KOPT-K1 (cell line): Measurements from ENCODE around the gene RIMBP3C.
"Not testable (repeated sequence)": the region's sequence is repeated elsewhere in the genome, so short reads cannot be mapped to it uniquely, and the experiment has no call there.

Experiments used
- H3K27ac ChIP-seq: fragments of 200-600 bp; sonication (generic); 2 replicates; pipeline ENCODE4 v1.5.1; 2016; ENCODE audit warnings: antibody characterized with exemption, mild to moderate bottlenecking, low read depth, low read length; ENCODE audit not compliant: poor library complexity, severe bottlenecking
- H3K36me3 ChIP-seq: fragments of 200-600 bp; sonication (generic); 2 replicates; pipeline ENCODE4 v1.5.1; 2017; ENCODE audit warnings: antibody characterized with exemption, mild to moderate bottlenecking, low read length, moderate library complexity; ENCODE audit not compliant: insufficient read depth
- H3K9me3 ChIP-seq: fragments of 200-600 bp; sonication (generic); 2 replicates; pipeline ENCODE4 v1.5.1; 2017; ENCODE audit warnings: antibody characterized with exemption, low read length, mild to moderate bottlenecking; ENCODE audit not compliant: insufficient read depth, poor library complexity, severe bottlenecking

RIMBP3C gene, protein sequence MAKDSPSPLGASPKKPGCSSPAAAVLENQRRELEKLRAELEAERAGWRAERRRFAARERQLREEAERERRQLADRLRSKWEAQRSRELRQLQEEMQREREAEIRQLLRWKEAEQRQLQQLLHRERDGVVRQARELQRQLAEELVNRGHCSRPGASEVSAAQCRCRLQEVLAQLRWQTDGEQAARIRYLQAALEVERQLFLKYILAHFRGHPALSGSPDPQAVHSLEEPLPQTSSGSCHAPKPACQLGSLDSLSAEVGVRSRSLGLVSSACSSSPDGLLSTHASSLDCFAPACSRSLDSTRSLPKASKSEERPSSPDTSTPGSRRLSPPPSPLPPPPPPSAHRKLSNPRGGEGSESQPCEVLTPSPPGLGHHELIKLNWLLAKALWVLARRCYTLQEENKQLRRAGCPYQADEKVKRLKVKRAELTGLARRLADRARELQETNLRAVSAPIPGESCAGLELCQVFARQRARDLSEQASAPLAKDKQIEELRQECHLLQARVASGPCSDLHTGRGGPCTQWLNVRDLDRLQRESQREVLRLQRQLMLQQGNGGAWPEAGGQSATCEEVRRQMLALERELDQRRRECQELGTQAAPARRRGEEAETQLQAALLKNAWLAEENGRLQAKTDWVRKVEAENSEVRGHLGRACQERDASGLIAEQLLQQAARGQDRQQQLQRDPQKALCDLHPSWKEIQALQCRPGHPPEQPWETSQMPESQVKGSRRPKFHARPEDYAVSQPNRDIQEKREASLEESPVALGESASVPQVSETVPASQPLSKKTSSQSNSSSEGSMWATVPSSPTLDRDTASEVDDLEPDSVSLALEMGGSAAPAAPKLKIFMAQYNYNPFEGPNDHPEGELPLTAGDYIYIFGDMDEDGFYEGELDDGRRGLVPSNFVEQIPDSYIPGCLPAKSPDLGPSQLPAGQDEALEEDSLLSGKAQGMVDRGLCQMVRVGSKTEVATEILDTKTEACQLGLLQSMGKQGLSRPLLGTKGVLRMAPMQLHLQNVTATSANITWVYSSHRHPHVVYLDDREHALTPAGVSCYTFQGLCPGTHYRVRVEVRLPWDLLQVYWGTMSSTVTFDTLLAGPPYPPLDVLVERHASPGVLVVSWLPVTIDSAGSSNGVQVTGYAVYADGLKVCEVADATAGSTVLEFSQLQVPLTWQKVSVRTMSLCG (N-terminal part only)

DNA sequence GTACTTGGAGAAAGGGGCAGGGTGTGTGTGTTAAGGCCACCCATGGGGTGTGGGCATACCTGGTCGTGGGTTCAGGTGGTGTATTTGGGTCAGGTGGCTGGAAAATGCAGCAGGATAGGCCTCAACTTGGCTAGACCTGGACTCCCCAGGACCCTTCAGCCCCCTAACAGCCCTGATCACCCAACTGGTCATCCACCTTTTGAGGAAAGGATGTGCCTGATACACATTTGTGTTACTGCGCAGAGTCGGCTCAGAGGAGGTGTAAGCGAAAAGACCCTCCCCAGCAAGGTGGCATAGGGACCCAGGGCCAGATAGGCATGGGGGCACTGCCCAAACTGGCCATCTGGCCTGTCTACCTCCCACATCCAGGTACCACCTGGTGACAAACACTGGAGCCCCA is at the start of gene RIMBP3C:
Gene RIMBP3C, minus strand, starts transcription at position 101 of the 400 bp plus-strand sequence. CDS start 485 bp downstream, outside the sequence.
- not testable (repeated sequence) for H3K9me3 ChIP-seq, H3K27ac ChIP-seq, H3K36me3 ChIP-seq

DNA sequence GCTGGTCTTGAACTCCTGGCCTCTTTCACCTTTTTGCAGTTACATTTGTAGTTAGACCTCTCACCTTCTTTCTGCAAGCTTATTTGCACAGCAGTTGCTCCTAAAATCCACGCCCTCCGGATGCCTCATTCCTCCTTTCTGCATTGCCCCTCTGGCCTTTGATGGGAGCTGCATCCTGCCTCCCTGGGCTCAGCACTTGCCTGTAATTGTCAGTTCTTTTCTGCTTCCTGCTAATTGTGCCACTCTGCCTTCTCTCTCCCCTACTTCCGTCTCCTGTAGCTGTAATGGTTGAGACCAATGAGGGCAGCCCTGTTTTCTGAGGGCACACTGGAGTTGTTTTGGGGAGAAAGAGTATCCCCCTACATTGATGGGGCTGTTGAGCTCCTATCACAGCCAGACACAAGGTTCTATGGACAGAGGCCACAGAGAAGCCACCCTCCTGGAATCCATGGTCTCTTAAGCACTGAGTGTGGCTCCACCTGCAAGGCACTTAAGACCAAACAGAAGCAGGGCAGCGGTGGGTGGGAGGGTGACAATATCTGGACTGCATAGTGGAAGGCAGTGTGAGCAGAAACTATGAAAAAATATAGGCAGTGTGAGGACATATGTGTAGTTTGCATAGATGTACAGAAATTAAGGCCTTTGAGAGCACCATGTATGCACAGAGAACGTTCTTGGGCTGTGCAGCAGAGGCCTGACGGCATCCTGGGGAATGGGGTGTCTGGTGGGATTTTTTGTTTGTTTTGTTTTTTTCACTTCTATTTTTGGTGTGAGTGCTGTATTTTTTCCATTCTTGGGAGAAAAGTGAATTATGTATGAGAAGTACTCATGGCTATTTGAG is 48.0 kb upstream of the RIMBP3C start:
- H3K27ac ChIP-seq, result no peak overlapping the region

DNA sequence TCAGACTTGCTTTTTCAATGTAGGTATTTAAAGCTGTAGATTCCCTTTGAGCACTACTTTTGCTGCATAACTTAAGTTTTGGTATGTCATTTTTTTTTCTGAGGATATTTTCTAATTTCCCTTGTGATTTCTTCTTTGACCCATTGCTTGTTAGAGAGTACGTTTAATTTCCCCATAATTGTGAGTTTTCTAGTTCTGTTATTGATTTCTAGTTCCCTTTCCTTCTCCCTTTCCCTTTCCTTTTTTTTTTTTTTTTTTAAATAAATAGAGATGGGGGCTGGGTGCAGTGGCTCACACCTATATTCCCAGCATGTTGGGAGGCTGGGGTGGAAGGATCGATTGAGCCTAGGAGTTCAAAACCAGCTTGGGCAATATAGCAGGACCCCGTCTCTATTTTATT is 47.0 kb upstream of the RIMBP3C start:
- Histone ChIP-seq H3K9me3 (no peaks in the 10 kb centered on the region), H3K27ac (no peak overlapping the region), H3K36me3 (peaks cover 69% of the 10 kb centered on the region)

More for the DNA sequence above, 48.0 kb upstream of the RIMBP3C start:
- Histone ChIP-seq H3K9me3 (no peaks in the 10 kb centered on the region), H3K36me3 (peaks cover 60% of the 10 kb centered on the region)

DNA sequence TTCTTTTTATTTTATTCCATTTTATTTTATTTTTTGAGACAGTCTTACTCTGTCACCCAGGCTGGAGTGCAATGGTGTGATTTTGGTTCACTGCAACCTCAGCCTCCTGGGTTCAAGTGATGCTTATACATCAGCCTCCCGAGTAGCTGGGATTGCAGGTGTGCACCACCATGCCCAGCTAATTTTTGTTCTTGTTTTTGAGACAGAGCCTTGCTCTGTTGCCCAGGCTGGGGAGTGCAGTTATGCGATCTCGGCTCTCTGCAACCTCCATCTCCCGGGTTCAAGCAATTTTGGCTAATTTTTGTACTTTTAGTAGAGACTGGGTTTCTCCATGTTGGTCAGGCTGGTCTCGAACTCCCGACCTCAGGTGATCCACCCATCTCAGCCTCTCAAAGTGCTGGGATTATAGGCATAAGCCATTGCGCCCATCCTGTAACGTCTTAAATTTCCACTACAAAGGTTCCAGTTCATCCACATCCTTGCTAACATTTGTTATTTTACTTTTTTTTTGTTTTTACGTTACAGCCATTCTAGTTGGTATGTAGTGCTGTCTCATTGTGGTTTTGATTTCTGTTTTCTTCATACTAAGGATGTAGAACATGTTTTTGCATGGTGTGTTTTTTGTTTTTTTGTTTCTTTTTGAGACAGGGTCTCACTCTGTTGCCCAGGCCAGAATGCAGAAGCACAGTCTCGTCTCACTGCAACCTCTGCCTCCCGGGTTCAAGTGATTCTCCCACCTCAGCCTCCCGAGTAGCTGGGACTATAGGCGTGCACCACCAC is 45.3 kb upstream of the RIMBP3C start:
- peaks cover 75% of the 10 kb centered on the region for H3K36me3 ChIP-seq
- H3K9me3 ChIP-seq, H3K27ac ChIP-seq: not testable (repeated sequence)

DNA sequence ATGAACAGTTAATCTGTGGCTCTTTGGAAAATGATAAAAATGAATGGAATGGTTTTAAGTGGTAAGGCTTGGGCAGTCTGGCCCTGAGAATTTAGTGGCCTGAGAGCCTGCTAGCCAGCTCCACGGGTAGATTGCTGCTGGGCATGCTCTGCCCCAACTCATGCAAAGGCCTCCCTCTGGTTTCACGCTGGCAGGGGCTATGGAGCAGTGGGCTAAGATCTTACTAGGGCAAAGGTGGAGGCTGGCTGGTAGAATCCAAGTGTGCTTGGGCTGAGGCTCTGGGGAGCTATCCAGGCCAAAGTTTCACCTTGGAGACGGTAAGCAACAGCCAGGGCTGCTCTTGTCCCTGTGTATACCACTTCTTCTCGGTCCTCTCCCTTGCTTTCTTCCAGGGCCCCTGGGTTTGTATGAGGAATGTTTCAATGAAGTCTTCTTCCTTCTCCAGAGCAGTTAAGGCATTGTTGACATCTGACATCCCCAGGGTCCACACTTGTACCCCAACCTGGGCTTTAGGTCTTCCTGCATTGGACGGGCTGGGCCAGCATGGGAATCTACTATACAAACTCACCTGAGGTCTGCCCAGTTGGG is 43.7 kb upstream of the RIMBP3C start:
- Histone ChIP-seq H3K9me3 (no peaks in the 10 kb centered on the region), H3K36me3 (peaks cover 79% of the 10 kb centered on the region), H3K27ac (no peak overlapping the region)

DNA sequence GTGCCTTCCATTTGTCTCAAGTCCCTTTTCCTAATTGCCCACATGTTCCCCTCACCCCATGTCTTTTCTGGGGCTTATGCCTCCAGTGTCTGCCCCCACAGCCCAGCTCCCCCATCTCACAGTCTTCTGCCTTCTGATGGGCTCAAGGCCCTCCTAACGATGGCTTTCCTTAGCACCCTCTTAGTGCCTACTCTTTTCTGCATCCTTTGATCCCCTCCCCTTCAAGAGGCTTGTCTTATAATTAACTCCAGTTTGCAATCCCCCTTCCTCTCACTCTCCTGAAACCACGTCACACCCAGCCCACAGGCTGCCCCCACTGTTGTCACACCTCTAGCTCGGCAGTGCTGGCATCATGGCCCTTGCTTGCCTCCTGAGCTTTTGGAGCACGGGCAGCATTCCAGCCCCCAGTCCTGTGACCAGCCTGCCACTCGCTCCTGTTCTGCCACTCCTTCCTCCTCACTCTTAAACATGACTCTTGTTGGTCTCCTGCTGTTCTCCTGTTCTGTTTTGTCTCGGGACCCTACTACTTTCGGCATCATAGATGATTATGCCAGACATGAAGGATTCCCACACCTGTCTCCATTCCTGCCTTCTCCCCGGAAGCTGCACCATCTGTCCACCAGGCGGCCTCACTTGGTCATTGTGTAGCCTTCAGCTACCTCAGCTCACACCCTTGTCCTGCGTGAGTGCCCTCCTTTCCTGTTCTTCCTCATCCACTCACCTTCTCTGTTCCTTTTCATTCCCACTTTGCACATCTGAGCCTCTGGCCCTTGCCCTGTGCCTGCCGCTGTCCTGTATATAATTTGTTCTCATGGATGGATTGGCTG is 42.4 kb upstream of the RIMBP3C start:
- no peaks in the 10 kb centered on the region for H3K9me3 ChIP-seq
- H3K27ac ChIP-seq, result no peak overlapping the region
- H3K36me3 ChIP-seq, result peaks cover 75% of the 10 kb centered on the region

DNA sequence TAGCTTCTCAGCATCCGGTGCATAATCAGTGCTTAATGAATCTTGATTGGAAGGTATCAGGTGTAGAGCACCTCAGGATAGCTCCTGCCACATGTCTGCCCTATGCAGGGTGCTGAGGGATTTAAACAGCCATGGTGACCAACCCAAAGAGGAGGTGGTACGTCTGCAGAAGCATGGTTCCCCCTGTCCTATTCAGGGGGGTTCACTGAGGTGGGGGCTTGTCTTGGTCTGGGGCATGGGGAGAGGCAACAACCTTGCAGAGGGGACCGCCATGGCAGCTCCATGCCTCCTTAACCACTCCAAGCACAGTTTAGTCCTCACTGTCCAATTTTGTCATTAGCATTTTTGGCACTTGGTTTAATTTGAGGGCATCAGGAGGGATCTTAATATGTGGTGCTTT is 41.2 kb upstream of the RIMBP3C start:
- Histone ChIP-seq H3K9me3 (no peaks in the 10 kb centered on the region), H3K27ac (no peak overlapping the region), H3K36me3 (peaks cover 82% of the 10 kb centered on the region)

DNA sequence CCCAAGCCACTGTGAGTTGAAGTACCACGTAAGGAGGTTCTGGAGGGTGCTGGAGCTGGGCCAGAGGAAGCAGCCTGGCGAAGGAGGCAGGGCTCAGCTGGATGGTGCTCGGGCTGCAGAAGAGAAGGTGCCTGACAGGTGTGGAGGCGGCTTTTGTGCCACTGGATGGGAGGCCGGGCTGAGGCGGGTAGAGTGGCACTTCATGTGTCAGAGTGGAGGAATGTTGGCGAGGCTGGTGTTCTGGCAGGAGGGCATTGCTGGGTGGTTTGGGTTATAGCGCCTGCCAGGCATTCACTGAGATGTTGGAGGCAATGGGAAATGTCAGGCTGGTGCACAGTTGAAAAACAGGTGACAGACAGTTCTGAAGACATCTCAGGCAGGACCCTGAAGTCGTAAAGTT is 40.4 kb upstream of the RIMBP3C start:
- Histone ChIP-seq H3K9me3 (no peaks in the 10 kb centered on the region), H3K36me3 (peaks cover 79% of the 10 kb centered on the region), H3K27ac (no peak overlapping the region)

DNA sequence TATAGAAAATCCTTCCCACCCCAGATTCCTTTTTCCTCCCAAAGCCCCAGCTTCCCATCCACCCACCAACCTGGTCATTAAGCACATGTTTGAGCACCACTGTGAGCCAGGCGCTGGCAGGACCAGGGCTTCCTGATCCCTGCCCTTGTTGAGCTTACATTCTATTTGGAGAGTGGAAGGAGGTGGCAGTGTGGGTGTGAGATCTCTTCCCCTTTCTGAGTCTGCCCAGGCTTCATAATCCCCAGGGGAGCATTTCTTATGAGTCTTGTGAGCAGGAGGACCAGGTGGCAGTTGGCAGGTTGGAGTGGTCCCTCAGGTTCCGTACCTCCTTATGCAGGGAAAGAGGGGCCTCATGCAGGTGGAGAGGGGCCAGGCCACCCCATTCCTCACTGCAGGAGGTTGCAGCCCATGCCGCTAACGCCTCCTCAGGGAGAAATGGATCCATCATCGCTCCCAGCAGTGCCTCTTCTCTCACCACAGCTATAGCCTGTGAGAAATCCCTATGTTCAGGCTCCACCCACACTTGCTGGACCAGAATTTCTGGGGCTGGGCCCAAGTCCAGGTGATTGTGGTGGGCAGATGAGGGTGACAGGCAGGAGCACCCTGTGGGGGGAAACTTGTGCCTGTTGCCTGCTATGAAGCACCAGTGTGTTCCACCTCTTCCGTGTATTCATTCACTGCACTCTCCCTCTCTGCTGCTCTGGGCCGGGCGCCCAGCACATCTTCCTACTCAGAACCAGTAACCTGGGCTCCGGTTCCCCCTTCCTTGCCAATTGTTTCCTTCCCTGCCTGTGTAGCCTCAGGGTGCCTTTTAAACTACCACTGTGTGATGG is 39.8 kb upstream of the RIMBP3C start:
- H3K36me3 ChIP-seq, result peaks cover 73% of the 10 kb centered on the region
- H3K9me3 ChIP-seq, result no peaks in the 10 kb centered on the region
- no peak overlapping the region for H3K27ac ChIP-seq

DNA sequence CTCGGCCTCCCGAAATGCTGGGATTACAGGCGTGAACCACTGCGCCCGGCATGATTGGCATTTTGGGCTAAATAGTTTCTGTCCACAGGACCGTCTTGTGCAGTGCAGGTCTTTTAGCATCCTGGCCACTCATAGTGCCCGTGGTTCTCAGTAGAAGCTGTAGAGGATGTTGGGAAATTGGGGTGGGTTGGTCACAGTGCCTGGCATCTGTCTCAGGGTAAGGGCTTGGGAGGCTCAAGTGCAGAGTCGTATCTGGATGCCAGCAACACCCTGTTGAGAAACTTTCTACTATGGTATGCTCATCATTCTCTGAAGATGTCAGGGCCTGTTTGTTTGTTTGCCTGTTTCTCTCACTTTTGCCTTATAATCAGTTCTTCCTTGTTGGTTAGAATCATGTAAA is 38.1 kb upstream of the RIMBP3C start:
- Histone ChIP-seq H3K36me3 (peaks cover 67% of the 10 kb centered on the region), H3K9me3 (no peaks in the 10 kb centered on the region), H3K27ac (no peak overlapping the region)

DNA sequence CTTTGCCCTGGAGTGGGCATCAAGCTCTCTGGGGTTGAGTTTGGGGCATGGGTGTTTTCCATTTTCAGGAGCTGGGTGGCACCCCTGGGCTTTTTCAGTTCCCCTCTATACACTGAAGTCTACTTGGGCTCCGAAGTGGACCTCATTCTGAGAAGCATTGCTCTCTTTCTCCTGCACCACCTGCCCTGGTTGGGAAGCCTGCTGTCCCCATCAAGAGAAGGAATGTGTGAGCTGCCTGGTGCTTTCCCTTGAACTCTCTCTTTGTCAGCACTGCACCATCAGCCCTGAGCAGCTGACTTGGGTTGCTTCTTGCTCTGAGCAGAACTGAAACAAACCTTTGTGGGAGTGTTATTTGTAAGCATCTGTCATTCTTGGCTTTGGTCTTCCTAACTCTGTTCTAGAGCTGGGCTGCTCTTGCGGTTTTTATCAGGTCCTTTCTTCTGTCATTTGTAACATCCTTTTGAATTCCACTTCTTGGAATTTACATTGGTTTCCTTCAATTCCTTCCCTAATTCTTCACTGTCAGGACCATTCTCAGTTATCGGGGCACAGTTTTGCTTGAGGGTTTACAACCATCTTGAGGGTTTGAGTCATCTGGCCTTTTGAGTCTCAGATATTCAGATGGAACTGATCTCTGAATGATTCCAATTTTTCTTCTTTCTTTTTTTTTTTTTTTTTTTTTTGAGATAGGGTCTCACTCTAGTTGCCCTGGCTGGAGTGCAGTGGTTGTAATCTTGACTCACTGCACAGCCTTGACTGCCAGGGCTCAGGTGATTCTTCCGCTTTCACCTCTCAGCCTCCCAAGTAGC is 36.7 kb upstream of the RIMBP3C start:
- Histone ChIP-seq H3K9me3 (no peaks in the 10 kb centered on the region), H3K27ac (no peak overlapping the region), H3K36me3 (peaks cover 59% of the 10 kb centered on the region)
